Measurements from ENCODE around the gene FMO4. TPM values are rescaled to one million over a fixed set of nuclear protein-coding genes. Genes with fewer than 3 reads are reported as not detected.

Gene FMO4
- total and polyA plus RNA-seq, 2 donors (not counting 3 experiments of a cell fraction or from before 2014, with no cell fraction given): 0.25 to 0.33 TPM

DNA sequence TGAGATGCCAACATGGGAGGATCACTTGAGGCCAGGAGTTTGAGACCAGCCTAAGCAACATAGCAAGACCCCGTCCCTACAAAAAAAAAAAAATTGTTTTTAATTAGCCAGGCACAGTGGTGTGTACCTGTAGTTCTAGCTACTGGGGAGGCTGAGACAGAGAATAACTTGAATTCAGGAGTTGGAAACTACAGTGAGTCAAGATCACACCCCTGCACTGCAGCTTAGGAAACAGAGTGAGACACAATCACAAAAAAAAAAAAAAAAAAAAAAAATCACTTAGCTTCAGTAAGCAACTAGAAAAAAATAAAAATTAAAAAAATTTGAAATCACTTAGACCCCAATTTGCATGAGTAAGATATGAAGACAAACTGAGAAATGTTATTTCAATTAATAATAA lies 53.5 kb downstream of the FMO4 start:
- Histone ChIP-seq H3K9me3 (replicated peaks; ENCODE audit: control insufficient read depth, insufficient read depth, low read length) (no peaks in the 10 kb centered on the region), H3K27ac (ENCODE audit: insufficient read depth, low read depth, low read length) (no peak overlapping the region), H3K27me3 (ENCODE audit: control insufficient read depth in 2 of 2, insufficient read depth in 2 of 2, low read length in 2 of 2) (no peaks in the 10 kb centered on the region), H3K36me3 (ENCODE audit: control insufficient read depth in 2 of 2, extremely low read depth in 1 of 2, insufficient read depth in 2 of 2, low read length in 2 of 2) (no peaks in the 10 kb centered on the region), H4K20me1 (replicated peaks; ENCODE audit: control insufficient read depth, extremely low read depth, insufficient read depth, low read length) (no peaks in the 10 kb centered on the region), H3K9me1 (replicated peaks; ENCODE audit: control insufficient read depth, extremely low read depth, insufficient read depth, low read length) (no peaks in the 10 kb centered on the region), H3K4me1 (ENCODE audit: control insufficient read depth, extremely low read depth, insufficient read depth, low read length) (no peaks in the 10 kb centered on the region), H3K4me2 (ENCODE audit: insufficient read depth, low read length) (no peak overlapping the region), H2AFZ (ENCODE audit: low read depth, low read length) (no peak overlapping the region), H3K79me2 (ENCODE audit: control insufficient read depth, insufficient read depth, low read length) (no peaks in the 10 kb centered on the region), H3K9ac (replicated peaks; ENCODE audit: extremely low read depth, insufficient read depth, low read length) (no peak overlapping the region), H3K4me3 (replicated peaks in 1 of 3; ENCODE audit: insufficient read depth in 1 of 3, low read depth in 1 of 3, low read length in 3 of 3) (no peak overlapping the region)
- intact Hi-C loops (cut with micrococcal nuclease): no loop called here
- no TSS peak for BruUV-seq (replicated peaks)
- TF ChIP-seq, protein P1, sequence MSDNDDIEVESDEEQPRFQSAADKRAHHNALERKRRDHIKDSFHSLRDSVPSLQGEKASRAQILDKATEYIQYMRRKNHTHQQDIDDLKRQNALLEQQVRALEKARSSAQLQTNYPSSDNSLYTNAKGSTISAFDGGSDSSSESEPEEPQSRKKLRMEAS (IDR thresholded peaks at IDR 0.05; ENCODE audit: insufficient read depth, insufficient read length): no peak
- no peak for TF ChIP-seq POLR2A (IDR thresholded peaks at IDR 0.05; ENCODE audit: low read depth, low read length)
- TF ChIP-seq, protein P2, sequence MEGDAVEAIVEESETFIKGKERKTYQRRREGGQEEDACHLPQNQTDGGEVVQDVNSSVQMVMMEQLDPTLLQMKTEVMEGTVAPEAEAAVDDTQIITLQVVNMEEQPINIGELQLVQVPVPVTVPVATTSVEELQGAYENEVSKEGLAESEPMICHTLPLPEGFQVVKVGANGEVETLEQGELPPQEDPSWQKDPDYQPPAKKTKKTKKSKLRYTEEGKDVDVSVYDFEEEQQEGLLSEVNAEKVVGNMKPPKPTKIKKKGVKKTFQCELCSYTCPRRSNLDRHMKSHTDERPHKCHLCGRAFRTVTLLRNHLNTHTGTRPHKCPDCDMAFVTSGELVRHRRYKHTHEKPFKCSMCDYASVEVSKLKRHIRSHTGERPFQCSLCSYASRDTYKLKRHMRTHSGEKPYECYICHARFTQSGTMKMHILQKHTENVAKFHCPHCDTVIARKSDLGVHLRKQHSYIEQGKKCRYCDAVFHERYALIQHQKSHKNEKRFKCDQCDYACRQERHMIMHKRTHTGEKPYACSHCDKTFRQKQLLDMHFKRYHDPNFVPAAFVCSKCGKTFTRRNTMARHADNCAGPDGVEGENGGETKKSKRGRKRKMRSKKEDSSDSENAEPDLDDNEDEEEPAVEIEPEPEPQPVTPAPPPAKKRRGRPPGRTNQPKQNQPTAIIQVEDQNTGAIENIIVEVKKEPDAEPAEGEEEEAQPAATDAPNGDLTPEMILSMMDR (IDR thresholded peaks at IDR 0.05; ENCODE audit: extremely low read depth in 1 of 2, insufficient read depth in 1 of 2, low read depth in 1 of 2, low read length in 2 of 2): no peak
- no peak for TF ChIP-seq FOS (IDR thresholded peaks at IDR 0.05; ENCODE audit: borderline replicate concordance, insufficient read depth, low read length)
- no peak for TF ChIP-seq MYC (IDR thresholded peaks at IDR 0.05; ENCODE audit: low read depth, low read length)
- TF ChIP-seq EZH2 (IDR thresholded peaks at IDR 0.05; ENCODE audit: borderline replicate concordance, low read depth, low read length, severe bottlenecking): no peak
- TF ChIP-seq POLR2AphosphoS5 (IDR thresholded peaks at IDR 0.05; ENCODE audit: insufficient read depth, low read depth, low read length): no peak
- TF ChIP-seq JUN (IDR thresholded peaks at IDR 0.05; ENCODE audit: borderline replicate concordance, insufficient read depth, insufficient read length, low read depth): no peak
- TF ChIP-seq GATA2 (IDR thresholded peaks at IDR 0.05; ENCODE audit: insufficient read depth, insufficient read length, low read depth, low read length): no peak
- dilution Hi-C loops (cut with MboI; ENCODE audit: extremely low pct_ligation_motif_present, low sequenced_read_pairs): no loop called here
- FAIRE-seq: no peak
- no peak for DNase-seq (ENCODE audit: low read depth, low spot score)
- ChIA-PET POLR2A (no interaction called here), CTCF (interaction anchor here (1.2 to 1.6 kb wide), 2 partner anchors 10 to 118 kb away, joined by 3 to 7 read pairs; partner anchors contain the start of gene PRRC2C)
